GM12875 (cell line): ENCODE data around the gene TMPRSS7.
"Not testable (repeated sequence)": the region's sequence is repeated elsewhere in the genome, so short reads cannot be mapped to it uniquely, and the experiment has no call there.

Experiments used
- H3K4me3 ChIP-seq: one replicate; pipeline ENCODE4 v1.5.1; 2011; ENCODE audit warnings: low read depth, low read length, control low read depth
- CTCF ChIP-seq: IDR thresholded peaks from 2 replicates; pipeline ENCODE4 v1.5.1; 2011; ENCODE audit warnings: low read depth, mild to moderate bottlenecking, control low read depth, inconsistent platforms, low read length, moderate library complexity, borderline replicate concordance; ENCODE audit not compliant: insufficient read depth

TMPRSS7 gene

GRCh38 chr3:112027142-112027541, 7.4 kb upstream of the TMPRSS7 start:
- no peak overlapping the region for H3K4me3 ChIP-seq
- TF ChIP-seq CTCF = no peak

GRCh38 chr3:112027826-112028225, 6.7 kb upstream of the TMPRSS7 start:
- H3K4me3 ChIP-seq = no peak overlapping the region
- TF ChIP-seq CTCF = no peak

GRCh38 chr3:112030901-112031300, 3.6 kb upstream of the TMPRSS7 start:
- TF ChIP-seq CTCF = no peak
- H3K4me3 ChIP-seq = no peak overlapping the region

- TF ChIP-seq CTCF = no peak
- H3K4me3 ChIP-seq = no peak overlapping the region
These were observed 2.3 kb upstream of the TMPRSS7 start for GRCh38 chr3:112032098-112032731.

- no peak overlapping the region for H3K4me3 ChIP-seq
- TF ChIP-seq CTCF = no peak
These were observed 705 bp downstream of the TMPRSS7 start for GRCh38 chr3:112035241-112035640.

- H3K4me3 ChIP-seq = not testable (repeated sequence)
These were observed 2.7 kb downstream of the TMPRSS7 start for GRCh38 chr3:112037194-112037593.

GRCh38 chr3:112038863-112039262, 4.3 kb downstream of the TMPRSS7 start:
- TF ChIP-seq CTCF = no peak
- H3K4me3 ChIP-seq = no peak overlapping the region

GRCh38 chr3:112041321-112041720, 6.8 kb downstream of the TMPRSS7 start:
- no peak overlapping the region for H3K4me3 ChIP-seq
- TF ChIP-seq CTCF = no peak
